GM21447 (cell line): ENCODE data around the gene ZNF518A.
A peak's percentile ranks its signal among the peaks of the same experiment; 100 is the strongest.
"Not testable (repeated sequence)": the region's sequence is repeated elsewhere in the genome, so short reads cannot be mapped to it uniquely, and the experiment has no call there.

Experiments used
- ATAC-seq: cut with Tn5 transposase; IDR thresholded peaks from one replicate; pipeline ENCODE4 v1.9.1; 2021; ENCODE audit not compliant: unreplicated experiment

Gene ZNF518A

DNA sequence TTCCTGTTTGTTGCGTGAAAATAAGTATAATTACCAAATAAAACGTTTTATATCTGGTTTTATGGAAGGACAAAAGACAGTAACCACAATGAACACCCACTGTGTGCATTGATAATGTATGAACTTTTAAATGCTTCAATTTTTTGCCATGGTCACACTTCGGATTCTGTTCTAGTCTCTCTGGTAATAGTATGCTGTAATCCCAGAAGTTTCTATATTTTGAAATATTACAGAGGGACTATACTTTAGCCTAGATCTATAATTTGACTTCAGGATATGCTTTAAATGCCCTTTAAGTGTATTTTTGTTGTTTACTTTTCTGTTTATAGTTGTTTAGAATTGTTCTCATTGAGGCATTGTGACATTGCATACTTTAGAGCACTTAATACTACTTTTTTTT is 1.5 kb downstream of the ZNF518A start:
- ATAC-seq, result no peak

DNA sequence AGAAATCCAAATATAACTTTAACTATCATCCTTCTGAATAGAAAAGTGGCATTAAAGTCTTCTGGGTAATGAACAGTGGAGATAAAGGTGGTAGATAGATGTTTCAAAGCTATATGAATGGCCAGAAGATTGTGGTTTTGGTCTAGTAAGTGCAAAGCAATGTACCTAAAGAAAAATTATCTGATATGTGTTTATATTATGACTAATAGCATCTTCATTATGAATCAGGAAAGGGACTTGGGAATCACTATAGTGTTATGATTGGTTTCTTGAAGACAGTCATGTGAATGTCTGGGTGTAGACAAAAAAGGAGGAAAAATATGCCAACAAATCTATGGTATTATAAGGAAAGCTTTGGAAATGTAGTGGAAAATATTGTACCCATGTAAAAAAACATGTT is 3.0 kb downstream of the ZNF518A start:
- no peak for ATAC-seq

DNA sequence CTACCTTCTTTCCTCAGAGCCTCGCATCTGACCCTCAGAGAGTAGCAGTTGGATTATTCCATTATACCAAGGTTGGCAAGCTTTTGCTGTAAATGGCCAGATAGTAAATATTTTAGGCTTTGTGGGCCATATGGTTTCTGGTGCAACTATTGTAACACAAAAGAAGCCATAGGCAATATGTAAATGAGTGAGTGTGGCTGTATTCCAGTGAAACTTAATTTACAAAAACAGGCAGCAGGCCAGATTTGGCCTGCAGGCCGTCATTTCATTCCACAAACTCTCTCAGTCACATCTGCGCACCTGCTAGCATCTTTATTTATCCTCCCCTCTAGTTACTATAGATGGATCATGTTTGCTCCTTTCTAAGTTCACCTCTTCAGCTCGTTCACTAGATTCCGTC is 6.7 kb downstream of the ZNF518A start:
- no peak for ATAC-seq

DNA sequence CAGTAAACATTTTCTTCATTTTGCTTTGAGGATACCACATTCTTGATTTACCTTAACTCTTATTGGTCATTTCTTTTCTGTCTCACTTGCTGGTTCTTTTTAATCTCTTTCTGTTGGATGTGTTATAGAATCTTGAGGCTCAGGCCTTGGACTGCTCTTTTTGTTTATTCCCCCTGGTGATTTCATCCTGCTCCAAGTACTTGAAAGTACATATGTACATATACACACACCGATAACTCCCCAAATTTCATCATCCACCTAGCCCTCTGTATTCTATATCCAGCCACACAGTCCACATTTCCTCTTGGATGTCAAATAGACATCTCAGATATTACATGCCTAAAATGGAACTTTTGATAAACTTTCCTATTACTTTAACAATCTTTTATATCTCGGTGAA is 7.5 kb downstream of the ZNF518A start:
- ATAC-seq, result no peak

DNA sequence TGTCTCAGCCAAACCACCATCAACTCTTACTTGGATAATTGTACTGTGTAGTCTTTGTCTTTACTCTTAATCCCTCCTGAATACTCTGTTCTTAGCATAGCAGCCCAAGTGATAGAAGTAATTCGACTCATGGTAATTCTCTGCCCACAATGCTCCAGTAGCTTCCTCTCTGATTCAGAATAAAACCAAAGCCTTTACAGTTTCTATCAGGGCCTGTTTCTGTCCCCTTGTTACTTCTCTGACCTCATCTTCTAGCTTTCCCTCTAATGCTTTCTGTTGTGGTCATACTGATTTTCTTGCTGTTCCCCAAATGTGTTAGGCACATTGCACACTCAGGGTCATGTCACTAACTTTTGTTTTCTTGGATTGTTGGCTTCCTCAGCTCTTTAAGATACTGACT is 8.0 kb downstream of the ZNF518A start:
- ATAC-seq, result peak; percentile 97

DNA sequence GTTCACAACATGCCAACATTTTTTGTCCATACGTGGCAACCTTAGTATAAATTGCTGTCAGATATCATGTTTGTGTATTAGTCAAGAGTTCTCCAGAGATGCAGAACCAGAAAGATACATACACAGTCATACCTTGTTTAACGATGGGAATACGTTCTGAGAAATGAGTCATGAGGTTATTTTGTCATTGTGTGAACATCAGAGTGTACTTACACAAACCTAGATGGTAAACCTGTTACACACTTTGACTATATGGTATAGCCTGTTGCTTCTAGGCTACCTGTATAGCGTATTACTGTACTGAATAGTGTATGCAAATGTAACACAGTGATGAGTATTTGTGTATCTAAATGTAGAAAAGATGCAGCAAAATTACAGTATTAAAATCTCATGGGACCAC is 22.3 kb downstream of the ZNF518A start:
- no peak for ATAC-seq

DNA sequence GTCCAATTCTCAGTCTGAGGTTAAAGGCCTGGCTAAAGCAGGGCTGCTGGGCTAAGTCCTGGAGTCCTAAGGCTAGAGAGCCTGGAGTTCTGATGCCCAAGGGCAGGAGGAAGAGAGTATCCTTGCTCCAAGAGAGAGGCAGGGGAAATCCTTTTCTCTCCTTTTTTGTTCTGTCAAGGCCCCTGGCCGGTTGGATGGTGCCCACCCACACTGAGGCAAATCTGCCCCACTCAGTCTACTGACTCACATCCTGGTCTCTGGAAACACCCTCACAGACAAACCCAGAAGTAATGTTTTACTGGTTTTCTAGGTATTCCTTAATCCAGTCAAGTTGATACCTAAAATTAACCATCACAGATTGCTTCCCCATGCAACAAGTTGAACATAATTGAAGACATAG is 23.0 kb downstream of the ZNF518A start:
- ATAC-seq, result no peak

DNA sequence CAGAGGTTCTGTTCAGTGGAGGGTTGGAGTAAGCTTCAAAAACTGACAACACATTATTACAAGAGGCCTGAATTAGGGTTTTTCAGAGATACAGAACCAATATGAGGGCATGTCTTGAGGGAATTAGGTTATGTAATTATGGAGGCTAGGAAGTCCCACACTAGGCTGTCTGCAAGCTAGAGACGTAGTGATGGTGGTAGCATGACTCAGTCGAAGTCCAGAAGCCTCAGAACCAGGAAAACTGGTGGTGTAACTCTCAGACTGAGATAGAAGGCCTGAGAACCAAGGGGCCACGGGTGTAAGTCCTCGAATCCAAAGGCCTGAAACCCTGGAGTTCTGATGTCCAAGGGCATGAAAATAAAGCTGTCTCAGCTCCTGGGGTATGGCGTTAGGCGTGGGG is 35.6 kb downstream of the ZNF518A start:
- ATAC-seq, result no peak

DNA sequence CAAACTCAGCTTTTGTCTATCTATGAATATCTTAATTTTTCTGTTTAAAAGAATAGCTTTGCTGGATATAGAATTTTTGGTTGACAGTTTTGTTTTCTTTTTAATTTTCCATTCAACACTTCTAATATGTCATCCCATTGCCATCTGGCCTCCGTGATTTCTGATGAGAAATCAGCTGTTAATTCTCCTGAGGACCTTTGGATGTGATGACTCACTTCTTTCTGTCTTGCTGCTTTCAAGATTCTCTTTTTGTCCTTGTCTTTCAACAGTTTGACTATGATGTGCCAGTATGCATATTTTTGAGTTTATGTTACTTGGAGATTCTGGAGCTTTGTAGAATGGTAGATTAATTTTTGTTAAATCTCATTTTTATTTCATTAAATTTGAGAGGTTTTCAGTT is 38.4 kb downstream of the ZNF518A start:
- no peak for ATAC-seq

DNA sequence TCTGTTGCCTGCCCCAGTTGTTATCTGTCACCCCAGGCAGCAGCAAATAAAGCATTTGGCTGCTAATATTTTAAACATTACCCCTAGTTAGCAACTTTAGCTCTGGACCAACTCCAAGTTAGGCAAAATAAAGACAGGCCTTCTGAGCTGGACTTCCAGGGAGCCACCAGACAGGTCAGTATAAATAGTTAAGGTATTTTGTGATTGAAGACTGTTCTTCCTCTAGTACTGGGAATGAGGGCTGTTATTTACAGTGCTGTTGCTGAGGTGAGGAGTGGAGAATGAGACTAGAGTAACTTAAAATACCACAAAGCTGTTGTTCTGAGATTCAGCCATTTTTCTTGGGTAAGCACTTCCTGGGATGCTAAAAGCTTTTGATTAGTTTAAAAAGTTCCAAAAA is 40.1 kb downstream of the ZNF518A start:
- ATAC-seq, result no peak

DNA sequence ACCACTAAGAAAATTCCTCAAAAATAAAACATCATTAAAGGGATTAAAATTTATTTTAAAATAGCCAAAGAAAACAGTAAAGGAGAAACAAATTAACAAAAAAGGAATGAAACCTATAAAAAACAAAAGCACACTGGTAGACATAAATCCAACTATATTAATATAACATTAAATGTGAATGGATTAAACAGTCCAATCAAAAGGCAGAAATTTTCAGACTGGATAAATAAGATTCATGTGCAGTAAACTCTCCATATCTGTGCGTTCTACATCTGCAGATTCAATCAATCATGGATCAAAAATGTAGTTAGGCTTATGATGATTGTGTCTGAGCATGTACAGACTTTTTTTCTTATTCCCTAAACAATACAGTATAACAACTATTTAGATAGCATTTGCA is 42.6 kb downstream of the ZNF518A start:
- ATAC-seq, result no peak

DNA sequence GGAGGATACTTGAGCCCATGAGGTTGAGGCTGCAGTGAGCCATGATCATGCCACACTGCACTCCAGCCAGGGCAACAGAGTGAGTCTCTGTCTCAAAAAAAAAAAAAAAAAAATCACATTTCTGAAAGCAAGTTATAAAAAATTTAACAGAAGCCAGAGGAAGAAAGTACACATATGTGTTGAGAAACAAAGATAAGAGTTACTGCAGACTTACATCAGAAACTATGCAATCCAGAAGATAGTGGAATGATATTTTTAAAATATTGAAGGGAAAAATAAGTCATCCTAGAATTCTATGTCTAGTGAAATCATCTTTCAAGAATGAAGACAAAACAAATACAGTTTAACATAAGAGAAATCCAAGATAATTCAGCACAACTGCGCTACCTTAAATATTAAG is 46.9 kb downstream of the ZNF518A start:
- no peak for ATAC-seq

DNA sequence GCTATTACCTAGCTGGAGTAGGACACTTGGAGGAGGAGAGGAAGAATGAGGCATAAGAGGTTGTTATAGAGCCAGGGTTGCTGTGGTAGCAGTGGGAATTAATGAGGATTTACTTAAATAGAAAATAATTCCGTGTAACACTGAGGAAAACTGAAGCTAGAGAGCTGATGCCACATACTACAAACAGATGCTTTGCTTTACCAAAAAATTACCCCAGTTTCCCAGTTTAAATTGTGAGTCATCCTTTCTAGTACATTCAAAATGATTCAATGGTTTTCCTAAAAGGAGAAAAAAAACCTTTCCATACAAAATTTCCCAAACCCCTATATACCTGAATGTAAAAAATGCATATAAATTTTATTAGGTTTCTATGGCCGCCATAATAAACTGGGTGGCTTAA is 58.3 kb downstream of the ZNF518A start:
- no peak for ATAC-seq

DNA sequence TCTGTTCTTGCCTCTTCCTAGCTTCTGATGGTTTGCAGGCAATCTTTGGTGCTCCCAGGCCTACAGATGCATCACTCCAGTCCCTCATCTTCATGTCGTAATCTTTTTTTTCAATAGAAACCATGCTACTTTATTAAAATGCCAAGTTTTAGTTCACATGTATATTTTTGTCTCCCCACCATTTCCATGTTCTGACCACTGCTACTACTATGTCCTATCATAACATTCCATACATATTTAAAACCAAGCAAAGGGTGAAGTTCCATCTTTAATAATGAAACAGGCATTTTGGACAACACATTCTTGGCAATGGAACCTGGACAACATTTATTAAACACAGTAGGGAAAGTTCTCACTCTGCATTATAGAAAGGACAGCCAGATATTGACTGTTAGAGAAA is 58.8 kb downstream of the ZNF518A start:
- ATAC-seq, result no peak

DNA sequence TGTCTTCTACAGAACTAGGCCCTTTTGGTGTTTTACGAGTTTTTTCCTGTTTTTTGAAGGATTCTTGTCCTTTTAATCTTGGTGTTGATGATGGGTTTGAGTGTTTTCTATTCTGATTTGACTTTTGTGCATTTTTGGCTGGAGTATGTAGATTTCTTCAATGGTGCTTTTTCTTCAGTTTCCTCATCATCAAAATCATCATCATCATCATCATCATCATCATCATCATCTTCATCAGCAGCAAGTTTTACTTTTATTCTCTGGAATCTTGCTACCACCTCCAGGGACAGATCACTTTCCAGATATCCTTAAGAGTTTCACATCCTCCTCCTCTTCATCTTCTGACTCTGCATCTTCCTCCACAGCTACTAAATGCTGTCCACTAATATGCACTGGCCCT is 59.4 kb downstream of the ZNF518A start:
- not testable (repeated sequence) for ATAC-seq

DNA sequence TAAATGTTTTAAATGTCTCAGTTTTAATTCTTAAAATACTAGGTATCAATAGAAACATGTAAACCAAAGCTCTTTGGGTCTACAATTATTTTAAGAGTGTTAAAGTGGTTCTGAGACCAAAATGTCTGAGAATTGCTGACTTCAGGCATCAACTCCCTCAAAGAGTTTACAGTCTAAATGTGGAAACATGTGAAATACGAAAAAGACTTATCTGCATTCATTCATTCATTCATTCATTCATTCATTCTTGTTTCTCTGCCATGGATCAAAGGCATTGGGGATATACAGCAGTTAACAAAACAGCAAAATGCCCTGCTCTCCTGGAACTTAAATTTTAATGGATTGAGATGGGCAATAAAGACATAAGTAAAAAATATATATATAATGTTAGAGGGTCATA is 71.4 kb downstream of the ZNF518A start:
- no peak for ATAC-seq

DNA sequence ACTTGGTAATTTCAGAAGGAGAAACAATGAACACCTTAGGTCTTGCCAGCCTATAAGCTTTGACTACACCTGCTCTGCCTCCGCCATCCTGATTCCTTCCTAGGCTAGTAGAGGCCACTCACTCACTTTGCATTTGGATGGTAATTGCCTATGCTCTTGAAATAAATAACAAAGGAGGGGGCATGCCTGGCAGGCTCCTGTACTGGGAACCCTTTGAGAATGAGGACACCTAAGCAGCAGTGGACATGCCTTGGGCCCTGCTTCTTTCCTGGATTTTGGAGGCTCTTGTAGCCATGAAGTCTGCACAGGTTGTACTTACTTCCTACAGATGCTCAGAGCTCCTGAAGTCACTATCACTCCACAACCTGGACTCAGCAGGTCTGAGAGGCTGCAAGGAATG is 75.5 kb downstream of the ZNF518A start:
- no peak for ATAC-seq

DNA sequence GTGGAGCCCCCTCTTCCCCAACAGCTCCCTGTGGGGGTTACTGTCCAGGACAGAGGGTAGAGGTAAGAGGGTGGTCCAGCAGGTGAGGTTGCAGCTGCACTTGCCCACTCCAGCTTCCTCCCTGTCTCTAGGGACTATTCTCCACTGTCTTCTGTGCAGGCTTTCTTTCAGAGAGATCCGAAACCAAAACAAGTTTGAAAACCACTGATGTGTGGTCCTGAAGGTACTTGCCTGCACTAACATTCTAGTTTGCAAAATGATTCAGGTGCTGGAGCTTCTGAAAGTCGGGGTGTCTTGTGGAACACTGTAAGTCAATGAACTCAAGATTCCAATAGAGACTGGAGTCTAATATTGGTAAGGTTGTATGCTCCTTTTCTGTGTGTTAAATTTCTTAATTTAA is 78.2 kb downstream of the ZNF518A start:
- peak; percentile 70 for ATAC-seq

DNA sequence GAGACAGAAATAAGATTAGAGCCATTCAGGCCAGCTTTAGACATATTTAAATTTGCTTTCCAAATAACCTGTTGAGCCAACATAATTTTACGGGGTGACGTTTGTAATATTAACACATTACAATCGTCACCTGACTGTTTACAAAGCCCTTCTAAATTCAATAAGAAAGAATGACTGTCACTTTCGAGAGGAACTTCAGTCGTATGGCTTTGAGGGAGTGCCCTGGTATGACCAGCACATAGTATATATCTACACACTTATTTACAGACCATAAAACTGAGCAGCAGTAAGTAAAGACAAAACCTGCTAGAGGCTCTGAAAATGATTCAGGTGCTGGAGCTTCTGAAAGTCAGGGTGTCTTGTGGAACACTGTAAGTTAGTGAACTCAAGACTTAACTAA is 78.8 kb downstream of the ZNF518A start:
- ATAC-seq, result no peak

DNA sequence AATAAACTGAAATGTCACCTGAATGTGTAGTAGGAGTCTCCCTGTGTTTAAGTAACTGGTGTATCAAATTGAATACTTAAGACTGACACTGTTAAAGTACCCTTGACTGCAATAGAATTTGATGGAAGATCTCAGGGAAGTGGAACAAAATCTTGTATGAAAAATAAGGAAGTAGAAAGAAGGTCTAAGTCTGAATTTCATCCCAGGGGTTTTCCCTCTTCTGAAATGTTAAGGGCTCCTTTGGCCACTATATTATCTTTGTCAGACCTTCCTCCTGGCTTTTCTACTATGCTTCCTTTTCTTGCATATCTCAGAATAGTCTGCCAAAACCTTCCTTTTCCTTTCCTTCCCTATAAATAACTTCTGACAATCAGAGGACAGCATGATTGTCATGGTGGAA is 81.7 kb downstream of the ZNF518A start:
- ATAC-seq, result no peak

DNA sequence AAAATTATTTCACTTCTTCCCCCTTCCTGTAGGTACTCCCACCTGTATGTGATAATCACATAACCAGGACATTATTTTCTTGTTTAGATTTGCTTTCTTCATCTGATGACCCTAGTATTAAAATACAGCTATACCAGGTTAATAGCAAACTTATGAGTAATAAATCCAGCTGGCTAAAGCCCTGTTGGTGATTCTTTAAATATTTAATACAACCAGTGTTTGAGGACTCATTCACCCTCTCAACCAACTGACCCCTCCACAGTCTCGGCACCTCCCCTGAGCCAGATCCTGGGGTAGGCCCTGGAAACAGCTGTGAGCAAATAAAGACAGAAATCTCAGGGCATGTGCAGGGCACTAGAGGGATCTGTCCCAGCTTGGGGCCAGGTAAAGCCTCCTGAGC is 82.8 kb downstream of the ZNF518A start:
- ATAC-seq, result no peak
